Head of caudate nucleus (tissue), 42 donors: Measurements from ENCODE around the gene LTO1.

Source experiments
- DNase-seq, 42 donors: peaks; one replicate each; pipeline versions ENCODE4 v3.0.0 to v3.0.0-alpha.2; 2020 to 2021; ENCODE audit warnings: mixed read lengths in 7 of 42
- intact Hi-C: fragments of 100-400 bp; cut with DNase I; formaldehyde crosslinking; loops from one replicate; pipeline ENCODE4 v1.15.0; 2022

LTO1 gene

DNA sequence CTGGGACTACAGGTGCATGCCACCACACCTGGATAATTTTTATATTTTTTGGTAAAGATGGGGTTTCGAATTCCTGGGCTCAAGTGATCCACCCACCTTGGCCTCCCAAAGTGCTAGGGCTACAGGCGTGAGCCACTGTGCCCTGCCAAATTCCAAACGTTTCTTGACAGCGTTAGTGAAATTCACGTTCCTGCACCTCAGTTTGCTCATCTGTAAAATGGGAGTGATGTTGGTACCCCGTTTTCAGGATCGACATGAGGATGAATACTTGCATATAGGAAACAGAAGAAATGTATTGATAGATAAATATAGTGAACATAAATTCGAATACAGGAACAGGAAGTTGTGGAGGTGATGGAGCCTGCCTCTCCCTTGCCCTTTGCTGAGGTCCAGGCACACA, 10.2 kb upstream of the LTO1 start:
- intact Hi-C loops, result loop anchor here (5.0 kb wide), 1 partner anchor 202 kb away; no protein-coding TSS in a partner anchor
- no peak for DNase-seq

GRCh38 chr11:69684651-69685050, 9.5 kb upstream of the LTO1 start:
- DNase-seq, result no peak

GRCh38 chr11:69683764-69684333, 8.7 kb upstream of the LTO1 start:
- DNase-seq, result no peak
- intact Hi-C loops, result loop anchor here (5.0 kb wide), 1 partner anchor 513 kb away; no protein-coding TSS in a partner anchor

More at GRCh38 chr11:69684651-69685050, 9.5 kb upstream of the LTO1 start:
- intact Hi-C loops, result loop anchor here (5.0 kb wide), 2 partner anchors 203 to 513 kb away; no protein-coding TSS in a partner anchor

DNA sequence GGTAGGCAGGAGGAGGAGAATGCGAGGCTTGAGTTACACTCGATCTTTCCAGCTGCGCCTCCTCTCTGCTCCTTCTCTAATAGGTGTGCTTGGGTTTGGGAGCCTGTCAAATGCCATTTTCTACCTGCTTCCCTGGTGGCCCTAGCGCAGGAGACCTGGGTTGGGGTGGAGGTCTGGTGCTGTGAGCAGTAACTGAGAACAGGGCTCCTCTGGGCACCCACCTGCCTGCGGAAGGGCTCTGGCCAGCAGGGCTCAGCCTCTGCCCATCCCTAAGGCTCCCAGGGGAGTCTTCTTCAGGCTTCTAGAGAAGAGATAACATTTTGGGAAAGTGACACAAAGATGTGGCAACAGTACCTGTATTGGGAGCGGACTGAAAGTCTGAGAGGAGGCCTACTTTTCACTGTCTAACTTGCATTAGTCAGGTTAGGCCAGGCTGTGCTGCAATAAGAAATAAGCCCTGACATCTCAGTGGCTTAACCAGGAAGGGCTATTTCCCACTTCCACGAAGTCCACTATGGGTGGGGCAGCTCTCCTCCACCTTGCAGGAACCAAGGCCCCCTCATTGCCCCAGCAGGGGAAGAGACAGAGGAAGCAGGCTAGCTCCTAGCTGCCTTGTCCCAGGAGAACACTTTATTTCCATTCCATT, 7.7 kb upstream of the LTO1 start:
- intact Hi-C loops, result loop anchor here (5.0 kb wide), 1 partner anchor 514 kb away; no protein-coding TSS in a partner anchor
- DNase-seq, result no peak

- DNase-seq, result no peak
- intact Hi-C loops, result loop anchor here (5.0 kb wide), 1 partner anchor 515 kb away; no protein-coding TSS in a partner anchor
Measured at GRCh38 chr11:69682221-69682620, 7.1 kb upstream of the LTO1 start.

DNA sequence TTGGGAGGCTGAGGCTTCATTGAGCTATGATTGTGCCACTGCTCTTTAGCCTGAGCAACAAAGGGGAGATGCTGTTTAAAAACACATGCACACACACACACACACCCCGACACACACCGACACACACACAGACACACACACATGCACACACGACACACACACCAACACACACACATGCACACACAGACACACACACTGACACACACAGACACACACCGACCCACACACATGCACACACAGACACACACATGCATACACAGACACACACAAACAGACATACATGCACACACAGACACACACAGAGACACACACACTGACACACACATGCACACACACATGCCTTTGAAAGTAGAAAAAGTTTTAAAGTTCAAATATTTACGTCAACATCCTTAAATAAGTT, 5.5 kb upstream of the LTO1 start:
- intact Hi-C loops, result loop anchor here (5.0 kb wide), 1 partner anchor 517 kb away; no protein-coding TSS in a partner anchor
- DNase-seq, result no peak

DNA sequence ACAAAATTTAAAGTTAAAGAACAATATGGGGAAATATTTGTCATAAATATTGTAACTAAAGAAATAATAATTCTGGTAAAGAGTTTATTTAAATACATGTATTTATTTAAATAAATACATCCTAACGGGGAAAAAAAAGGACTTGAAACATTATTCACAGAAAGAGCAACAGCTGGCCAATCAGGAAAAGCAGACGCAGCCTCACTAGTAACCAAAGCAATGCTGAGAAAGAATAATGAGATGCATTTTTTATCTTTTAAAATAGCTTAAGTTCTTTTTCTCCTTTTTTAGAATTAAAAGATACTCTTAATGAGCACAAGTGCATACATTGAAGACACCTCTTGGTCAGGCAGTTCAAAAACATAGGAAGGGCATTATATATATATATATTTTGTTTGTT, 2.6 kb upstream of the LTO1 start:
- no peak for DNase-seq
- intact Hi-C loops, result no loop called here

- DNase-seq, result no peak
- intact Hi-C loops, result no loop called here
Measured at GRCh38 chr11:69674267-69674885, 777 bp downstream of the LTO1 start.

DNA sequence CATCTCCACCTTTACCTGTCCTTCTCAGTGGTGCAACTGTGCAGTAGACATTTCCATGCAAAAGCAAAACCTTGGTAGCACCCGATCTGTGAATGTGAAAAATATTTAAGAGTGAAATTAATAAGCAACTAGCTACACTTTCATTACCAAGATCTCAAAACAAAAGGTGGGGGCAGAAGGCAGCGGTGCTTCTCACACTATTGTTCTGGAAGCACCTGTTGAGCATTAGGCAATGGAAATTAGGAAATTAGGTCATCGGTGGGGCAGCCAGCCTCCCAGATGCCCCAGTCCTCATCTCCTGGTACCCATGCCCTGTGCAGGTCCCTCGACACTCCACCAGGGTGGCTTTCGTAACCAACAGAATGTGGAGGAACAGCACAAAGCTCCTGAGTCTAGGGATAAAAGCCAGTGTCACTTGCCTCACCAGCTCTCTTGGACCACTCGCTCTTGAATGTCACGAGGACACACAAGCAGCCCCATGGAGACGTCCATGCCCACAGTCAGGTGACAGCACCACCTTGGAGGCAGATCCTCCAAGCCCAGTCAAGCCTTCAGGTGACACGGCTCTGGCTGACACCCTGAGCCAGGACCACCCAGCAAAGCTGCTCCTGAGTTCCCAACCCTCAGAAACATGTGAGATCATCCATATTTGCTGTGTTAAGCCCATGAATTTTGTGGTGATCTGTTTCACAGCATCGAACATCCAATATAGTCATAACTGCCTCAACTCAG, 3.3 kb downstream of the LTO1 start:
- DNase-seq, result no peak
- intact Hi-C loops, result no loop called here

DNA sequence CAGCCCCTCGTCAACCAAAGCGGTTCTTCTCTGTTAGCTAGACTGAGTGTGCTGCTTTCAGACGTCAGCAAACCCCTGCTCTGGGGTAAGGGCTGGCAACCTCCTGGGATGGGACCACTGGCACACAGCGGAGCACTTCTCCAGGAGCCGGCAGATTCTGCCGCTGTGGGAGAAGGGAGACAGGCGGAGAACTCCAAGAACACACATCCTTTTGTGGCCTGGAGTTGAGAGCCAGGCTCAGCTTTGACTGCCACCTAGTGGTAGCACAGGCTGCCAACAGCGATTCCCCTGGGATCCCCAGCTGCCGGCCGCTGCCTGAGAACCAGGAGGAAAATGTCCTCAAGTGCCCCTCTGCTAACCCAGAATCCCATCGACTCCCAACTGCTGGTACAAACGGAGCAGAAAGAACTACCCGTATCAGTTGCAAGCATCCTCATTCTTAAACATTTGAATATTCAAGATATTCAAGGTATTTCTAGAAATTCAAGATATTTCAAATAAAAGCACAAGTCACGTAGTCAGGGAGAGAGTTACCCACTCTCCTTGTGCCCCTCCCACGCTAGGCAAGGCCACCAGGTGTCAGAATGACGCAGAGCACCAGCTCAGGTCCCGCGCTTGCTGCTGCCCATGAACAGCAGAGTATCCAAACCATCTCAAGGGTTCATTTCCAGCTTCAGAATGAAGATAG, 4.9 kb downstream of the LTO1 start:
- peak; percentile 80 to 95 (median 89) for DNase-seq
- intact Hi-C loops, result no loop called here

GRCh38 chr11:69669486-69669885, 5.7 kb downstream of the LTO1 start:
- intact Hi-C loops, result no loop called here
- DNase-seq, result no peak

DNA sequence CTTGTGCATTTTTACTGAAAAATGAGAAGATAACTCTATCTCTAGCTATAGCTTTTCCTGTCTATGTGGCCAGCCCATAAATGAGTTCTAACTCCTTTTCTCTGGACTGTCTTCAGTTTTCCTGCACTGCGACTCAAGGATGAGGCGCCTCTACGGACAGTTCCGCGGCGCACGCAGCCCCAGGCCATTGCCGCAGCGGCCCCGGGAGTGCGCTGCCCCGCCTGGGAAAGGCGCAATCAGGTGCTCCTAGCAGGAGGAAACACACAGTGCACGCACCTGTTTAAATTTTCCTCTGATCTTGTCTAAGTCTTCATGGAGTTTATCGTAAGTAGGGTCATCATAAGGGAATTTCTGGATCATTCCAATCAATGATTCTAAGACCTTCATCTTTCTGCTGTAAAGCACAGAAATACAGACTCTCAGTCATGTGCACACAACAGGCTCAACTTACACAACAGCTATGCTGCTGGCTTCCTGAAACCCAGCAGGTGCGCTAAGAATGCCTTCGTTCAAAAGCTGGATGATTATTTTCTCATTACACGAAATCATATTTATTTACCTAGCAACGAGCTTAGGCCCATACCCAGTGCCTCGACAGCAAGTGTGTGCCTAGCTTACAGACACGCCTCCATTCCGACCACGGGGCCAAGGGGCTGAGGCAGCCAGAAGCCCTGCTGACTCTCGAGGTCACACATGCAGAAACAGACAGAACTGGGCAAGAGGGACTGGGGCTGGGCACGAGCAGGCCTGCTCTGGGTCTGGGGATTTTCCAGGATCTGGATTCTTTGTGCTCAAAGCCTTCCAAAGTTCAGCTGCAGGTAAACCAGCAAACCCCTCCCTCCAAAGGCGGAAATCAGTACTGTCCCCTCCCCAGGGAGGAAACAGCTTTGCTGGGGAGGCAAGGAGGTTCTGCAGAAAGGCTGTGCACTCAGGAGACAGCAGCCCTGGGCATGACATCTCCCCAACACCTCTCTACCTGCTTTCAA, 7.2 kb downstream of the LTO1 start:
- intact Hi-C loops, result no loop called here
- DNase-seq, result no peak

DNA sequence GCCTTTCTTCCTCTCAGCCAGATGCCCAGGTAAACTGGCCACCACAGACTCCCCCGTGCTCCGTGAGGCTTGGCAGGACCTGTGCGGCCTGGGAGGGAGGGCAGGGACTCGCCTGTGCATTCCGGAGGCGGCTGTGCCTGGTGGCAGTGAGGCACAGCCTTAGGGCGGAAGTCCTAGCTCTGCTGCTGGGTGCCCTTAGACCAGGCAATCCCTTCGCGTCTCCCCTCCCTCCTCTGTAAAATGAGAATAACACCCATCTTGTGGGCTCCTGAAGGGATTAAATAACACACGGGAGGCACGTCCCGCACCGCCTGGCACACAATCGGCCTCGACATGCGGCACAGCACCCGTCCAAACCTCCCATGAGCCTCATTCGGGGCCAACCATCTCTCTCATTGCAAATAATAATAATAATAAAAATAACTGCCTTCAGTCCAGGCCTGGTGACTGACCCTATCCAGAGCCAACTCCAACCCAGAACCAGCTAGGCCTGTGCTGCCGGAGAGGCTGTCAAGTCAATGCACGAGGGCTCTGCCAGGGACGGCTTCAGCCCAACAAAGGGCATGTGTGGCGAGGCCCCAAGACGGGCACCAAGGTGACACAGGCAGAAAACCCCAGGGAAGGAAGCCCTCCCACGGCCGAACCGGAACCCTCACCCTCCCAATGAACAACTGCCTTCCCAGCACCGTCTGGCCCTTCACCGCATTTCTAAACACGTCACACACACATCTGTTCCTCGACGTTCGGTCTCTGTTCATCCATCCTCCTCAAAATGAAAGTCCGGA, 8.2 kb downstream of the LTO1 start:
- DNase-seq, result no peak
- intact Hi-C loops, result no loop called here

DNA sequence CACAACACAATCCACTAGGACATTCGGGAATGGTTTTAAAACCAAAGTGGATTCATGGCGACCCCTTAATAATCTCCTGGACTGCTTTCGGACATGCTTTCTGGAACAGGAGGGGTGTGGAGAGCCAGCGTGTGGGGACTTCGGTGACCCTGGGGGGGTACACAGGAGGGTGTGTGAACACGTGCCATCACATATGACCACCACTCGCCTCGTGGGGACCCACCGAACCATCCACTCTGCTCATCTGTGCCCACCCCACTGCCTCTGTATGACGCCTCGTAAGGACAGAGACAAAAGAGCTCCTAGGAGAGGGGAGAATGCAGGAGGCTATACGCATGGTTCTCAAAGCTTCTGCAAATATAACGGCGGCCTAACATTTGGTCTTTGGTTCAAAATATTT, 8.9 kb downstream of the LTO1 start:
- intact Hi-C loops, result no loop called here
- peak in 1 of 42 donors; percentile 16 for DNase-seq

DNA sequence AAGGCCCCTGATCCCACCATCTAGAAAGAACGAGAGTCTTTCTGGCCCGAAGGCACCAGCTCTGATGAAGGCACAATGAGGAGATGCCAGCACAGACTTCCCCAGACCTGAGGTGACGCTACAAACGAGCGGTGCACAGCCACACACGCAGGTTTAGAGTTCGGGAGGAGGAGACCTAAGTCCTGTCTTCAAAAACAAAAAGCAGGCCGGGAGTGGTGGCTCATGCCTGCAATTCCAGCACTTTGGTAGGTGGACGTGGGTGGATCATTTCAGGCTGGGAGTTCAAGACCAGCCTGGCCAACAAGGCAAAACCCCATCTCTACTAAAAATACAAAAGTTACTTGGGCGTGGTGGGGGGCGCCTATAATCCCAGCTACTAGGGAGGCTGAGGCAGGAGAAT, 9.5 kb downstream of the LTO1 start:
- intact Hi-C loops, result no loop called here
- no peak for DNase-seq

GRCh38 chr11:69664901-69665300, 10.3 kb downstream of the LTO1 start:
- intact Hi-C loops, result no loop called here
- no peak for DNase-seq

DNA sequence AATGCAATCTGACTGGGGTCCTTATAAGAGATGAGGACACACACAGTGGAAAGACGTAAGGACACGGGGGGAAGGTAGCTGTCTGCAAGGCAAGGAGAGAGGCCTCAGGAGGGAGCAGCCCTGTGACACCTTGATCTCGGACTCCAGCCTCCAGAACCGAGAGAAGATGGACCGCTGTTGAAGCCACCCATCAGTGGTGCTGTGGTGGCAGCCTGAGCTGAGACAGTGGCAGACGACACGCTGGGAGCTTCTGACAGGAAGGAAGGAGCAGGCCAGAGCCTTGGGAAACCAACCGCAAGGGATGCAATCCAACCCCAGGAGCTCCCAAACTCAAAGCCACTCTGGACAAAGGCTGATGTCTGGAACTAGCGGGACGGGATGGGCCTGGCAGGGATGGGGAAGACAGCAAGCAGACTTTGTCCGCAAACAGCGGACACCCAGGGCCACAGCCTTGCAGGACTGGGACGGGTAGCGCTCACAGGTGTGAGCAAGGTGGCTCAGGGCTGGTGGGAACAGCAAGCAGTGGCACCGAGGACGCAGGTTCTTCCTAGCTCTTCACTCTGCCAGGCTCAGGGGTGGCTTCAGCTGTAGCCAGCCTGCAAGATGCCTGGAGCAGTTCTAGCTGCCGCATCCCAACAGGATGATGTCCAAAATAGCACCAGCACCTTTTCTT, 10.9 kb downstream of the LTO1 start:
- no peak for DNase-seq
- intact Hi-C loops, result no loop called here
